ENCODE data around the gene SPRR2F.

Gene SPRR2F

GRCh38 chr1:153072806-153073726 lies 40.2 kb downstream of the SPRR2F start:
- DNase-seq: no peak

- no peak for DNase-seq
These were observed 41.8 kb downstream of the SPRR2F start, which contains the start of gene SPRR2B for GRCh38 chr1:153071511-153071910. Gene SPRR2B (minus strand): TSS chr1:153071611. CDS start chr1:153070839, 772 bp downstream.

- DNase-seq: no peak
These were observed 43.1 kb downstream of the SPRR2F start for GRCh38 chr1:153070243-153070642.

All from NCI-H510A treated with DMSO at 0.1 percent for 48 hours (cell line).